C4-2B (cell line): ENCODE results near the gene WNT9B.

Experiments
- H3K27ac ChIP-seq: fragments of 450-650 bp; 2 replicates; pipeline ENCODE4 v1.5.1; 2017
- CTCF ChIP-seq: fragments of 450-650 bp; conservative IDR thresholded peaks from 2 replicates; pipeline ENCODE4 v1.5.1; 2017; ENCODE audit warnings: mild to moderate bottlenecking
- ZFX ChIP-seq: fragments of 450-650 bp; IDR thresholded peaks from 2 replicates; pipeline ENCODE4 v1.6.1; 2017

Gene WNT9B

GRCh38 chr17:46869296-46869695 is 17.9 kb downstream of the WNT9B start:
- TF ChIP-seq ZFX (no peak), CTCF (no peak)
- H3K27ac ChIP-seq: no peak overlapping the region

- no peak overlapping the region for H3K27ac ChIP-seq
- TF ChIP-seq CTCF (no peak), ZFX (no peak)
Observed at GRCh38 chr17:46869975-46870803, 18.8 kb downstream of the WNT9B start.

GRCh38 chr17:46872421-46872820 is 21.0 kb downstream of the WNT9B start:
- H3K27ac ChIP-seq: no peak overlapping the region
- TF ChIP-seq ZFX (no peak), CTCF (no peak)

GRCh38 chr17:46873941-46874645 is 22.7 kb downstream of the WNT9B start:
- no peak for TF ChIP-seq ZFX
- TF ChIP-seq CTCF: no peak

GRCh38 chr17:46874906-46875305 is 23.5 kb downstream of the WNT9B start:
- H3K27ac ChIP-seq: no peak overlapping the region
- no peak for TF ChIP-seq CTCF
- no peak for TF ChIP-seq ZFX

More at GRCh38 chr17:46873941-46874645, 22.7 kb downstream of the WNT9B start:
- no peak overlapping the region for H3K27ac ChIP-seq

GRCh38 chr17:46875849-46876352 is 24.5 kb downstream of the WNT9B start:
- TF ChIP-seq ZFX (no peak), CTCF (no peak)

GRCh38 chr17:46876353-46876887 is 25.0 kb downstream of the WNT9B start:
- peak; percentile 89 for TF ChIP-seq CTCF
- no peak; the same call in 1 of the 2 replicates for TF ChIP-seq ZFX

More at GRCh38 chr17:46875849-46876352, 24.5 kb downstream of the WNT9B start:
- peak overlapping the region; percentile 34 for H3K27ac ChIP-seq

More at GRCh38 chr17:46876353-46876887, 25.0 kb downstream of the WNT9B start:
- peak overlapping the region; percentile 34 for H3K27ac ChIP-seq
